Gastrocnemius medialis (tissue), 4 donors: ENCODE measurements around the gene ABCG4.

Experiments
- POLR2A ChIP-seq, 2 donors: fragments of 450-650 bp; IDR thresholded peaks; one replicate each; pipeline ENCODE4 v1.6.1; 2017; ENCODE audit warnings: antibody characterized with exemption in 2 of 2, mild to moderate bottlenecking in 2 of 2, moderate library complexity in 2 of 2
- TF ChIP-seq, protein P1 (sequence below), 5 experiments: fragments of 450-650 bp in 3 of 5; fragments of 200-600 bp in 2 of 5; sonication (generic) in 2 of 5; IDR thresholded peaks in 4 of 5; conservative IDR thresholded peaks in 1 of 5; 1 replicate in 4 of 5; 2 replicates in 1 of 5; pipeline ENCODE4 v1.5.1; 2016 to 2019; ENCODE audit warnings: antibody characterized with exemption in 5 of 5, mild to moderate bottlenecking in 3 of 5, moderate library complexity in 3 of 5

DNA sequence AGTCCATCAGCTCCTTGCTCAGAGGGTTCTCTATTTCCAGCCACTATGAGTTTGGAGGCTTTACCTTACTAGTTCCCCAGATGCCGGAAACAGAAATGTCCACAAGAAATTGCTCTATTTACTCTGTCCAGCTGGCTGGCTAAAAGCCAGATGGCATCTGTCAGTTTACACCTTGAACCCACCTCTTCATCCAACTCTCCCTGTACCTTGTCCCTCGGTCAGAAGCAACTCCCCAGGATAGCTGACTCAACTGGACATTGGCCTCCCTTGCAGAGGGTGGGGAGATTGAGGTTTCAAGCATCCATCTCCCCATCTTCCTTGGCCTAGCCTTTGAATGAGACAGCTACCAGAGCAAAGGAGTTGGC, 40.0 kb upstream of the ABCG4 start:
- TF ChIP-seq, protein P1, sequence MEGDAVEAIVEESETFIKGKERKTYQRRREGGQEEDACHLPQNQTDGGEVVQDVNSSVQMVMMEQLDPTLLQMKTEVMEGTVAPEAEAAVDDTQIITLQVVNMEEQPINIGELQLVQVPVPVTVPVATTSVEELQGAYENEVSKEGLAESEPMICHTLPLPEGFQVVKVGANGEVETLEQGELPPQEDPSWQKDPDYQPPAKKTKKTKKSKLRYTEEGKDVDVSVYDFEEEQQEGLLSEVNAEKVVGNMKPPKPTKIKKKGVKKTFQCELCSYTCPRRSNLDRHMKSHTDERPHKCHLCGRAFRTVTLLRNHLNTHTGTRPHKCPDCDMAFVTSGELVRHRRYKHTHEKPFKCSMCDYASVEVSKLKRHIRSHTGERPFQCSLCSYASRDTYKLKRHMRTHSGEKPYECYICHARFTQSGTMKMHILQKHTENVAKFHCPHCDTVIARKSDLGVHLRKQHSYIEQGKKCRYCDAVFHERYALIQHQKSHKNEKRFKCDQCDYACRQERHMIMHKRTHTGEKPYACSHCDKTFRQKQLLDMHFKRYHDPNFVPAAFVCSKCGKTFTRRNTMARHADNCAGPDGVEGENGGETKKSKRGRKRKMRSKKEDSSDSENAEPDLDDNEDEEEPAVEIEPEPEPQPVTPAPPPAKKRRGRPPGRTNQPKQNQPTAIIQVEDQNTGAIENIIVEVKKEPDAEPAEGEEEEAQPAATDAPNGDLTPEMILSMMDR (IDR thresholded peaks at IDR 0.05 in 4 of 5, conservative IDR thresholded peaks at IDR 0.05 in 1 of 5) = no peak
- TF ChIP-seq POLR2A (IDR thresholded peaks at IDR 0.05) = no peak
